ENCODE data around the gene STX8. TPM values are rescaled to one million over a fixed set of nuclear protein-coding genes. Genes with fewer than 3 reads are reported as not detected.
"Not testable (repeated sequence)": the region's sequence is repeated elsewhere in the genome, so short reads cannot be mapped to it uniquely, and the experiment has no call there.

STX8 gene
- total RNA-seq, 1 donor from 2014 or later: 75.9 TPM

GRCh38 chr17:9261081-9262012 lies 314.3 kb downstream of the STX8 start:
- DNase-seq (ENCODE audit: low spot score): no peak

DNA sequence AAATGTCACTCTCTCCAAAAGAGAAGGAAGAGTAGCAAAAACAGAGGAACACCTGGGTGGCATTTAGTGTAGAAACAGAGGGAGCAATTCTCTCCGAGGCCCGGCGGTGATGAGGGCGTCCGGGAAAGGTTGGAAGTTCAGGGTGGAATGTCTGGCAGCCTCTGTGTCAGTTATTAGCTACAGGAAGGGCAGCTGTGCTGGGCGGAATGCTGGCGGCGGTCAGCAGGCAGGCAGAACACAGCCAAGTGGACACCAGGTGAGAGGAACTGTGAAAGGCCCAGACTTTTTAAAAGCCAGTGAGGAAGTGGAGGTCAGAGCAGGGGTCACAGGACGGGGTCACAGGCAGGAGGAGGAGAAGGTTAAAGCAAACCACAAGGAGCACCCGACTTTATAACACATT lies 316.2 kb downstream of the STX8 start:
- DNase-seq (ENCODE audit: low spot score): no peak

DNA sequence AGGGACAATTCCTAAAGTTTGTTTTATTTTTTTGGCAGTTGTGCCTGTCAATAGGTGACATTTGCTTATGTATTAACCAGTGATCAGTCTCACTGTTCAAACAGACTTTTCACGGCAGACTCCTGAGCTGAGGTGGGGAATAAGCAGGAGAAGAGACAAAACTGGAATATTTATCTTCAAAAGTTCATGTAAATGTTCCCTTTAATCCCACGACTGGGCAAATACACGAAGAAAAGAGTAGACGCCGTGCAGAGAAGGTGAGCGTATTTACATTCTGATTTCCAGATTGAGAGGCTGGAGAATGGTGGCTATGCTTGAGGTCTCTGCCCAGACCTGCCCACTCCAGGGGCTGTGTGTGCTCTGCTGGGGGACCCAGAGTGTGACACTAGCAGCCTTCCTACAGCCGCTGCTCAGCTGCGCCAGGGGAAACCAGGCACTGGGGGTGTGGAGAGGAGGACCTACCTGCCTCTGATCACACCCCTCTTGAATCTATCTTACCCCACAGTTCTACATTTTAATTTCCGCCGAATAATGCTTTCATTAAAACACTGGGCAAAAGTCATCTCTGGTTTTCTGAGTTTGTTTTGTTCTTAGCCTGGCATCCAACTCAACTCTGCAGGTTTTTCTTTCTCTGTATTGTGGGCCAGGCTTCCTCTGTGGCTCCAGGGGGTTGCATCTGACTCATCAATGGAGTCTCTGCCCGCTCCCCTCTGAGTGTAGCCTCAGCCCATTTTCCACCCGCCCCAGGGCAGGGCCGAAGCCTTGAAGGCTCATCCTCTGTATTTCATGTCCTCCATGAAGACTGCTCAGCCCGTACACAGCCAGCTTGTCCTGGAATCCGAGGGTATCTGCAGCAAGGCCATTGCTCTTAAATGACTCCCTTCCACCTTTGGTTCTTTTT lies 317.3 kb downstream of the STX8 start:
- no peak for DNase-seq (ENCODE audit: low spot score)

- DNase-seq (ENCODE audit: low spot score): not testable (repeated sequence)
Measured at GRCh38 chr17:9257630-9257965, 318.0 kb downstream of the STX8 start.

DNA sequence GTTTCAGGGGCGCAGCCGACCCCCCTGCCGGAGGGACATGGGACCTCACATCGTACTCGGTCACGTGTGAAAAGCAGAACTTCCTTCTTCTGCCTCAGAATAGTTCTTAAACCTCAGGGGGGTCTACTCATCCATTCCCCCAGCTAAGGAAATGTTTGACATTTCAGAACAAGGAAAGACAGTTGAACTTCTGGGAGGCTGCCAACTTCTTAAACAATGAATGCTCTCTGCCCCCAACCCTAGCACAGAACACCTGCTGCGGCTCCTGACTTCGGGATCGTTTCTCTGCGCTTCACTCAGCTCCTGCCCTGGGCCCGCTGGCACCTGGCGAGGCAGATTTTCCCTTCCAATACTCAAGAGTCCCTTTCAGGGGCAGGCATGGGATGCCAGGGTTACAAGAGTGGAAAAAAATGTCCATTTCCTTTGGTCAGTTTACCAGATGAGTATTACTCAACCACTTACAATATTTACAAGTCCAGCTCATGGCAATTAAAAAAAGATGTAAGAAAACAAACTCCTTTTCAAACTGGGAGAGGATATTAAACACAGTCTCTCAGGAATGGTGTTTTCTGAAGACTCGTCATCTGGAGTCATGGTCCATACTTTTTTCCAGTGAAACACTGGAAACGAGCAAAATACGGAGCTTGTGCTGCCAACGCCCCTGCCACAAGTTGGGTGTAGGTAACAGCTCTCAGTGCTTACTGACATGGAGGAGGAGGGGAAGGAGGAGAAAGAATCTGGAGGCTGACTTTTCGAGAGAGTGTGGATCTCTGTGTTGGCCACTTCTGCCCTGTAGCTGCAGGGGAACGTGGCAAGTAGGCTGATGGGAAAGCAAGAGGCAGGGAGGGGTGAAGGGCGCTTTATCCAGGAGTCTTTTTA lies 318.6 kb downstream of the STX8 start:
- DNase-seq (ENCODE audit: low spot score): no peak

GRCh38 chr17:9256361-9256750 lies 319.3 kb downstream of the STX8 start:
- DNase-seq (ENCODE audit: low spot score): no peak

DNA sequence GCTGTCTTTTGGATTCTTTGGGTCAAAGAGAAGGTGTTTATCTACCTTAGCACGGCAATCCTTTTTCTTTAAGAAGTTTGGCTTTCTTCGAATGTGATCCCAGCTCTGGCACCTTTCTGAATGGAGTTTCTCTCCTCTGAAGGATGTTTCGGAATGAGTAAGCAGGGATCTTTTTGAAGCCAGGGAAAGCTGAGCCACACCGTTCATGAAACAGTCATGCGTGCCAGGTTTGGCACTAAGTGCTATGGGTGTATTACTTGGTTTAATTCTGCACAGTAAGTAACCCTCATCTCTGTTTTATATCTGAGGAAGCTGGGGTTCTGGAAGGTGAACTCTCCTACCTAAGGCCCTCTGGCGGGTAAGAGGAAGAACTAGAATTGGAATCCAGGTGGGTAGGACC lies 319.8 kb downstream of the STX8 start:
- DNase-seq (ENCODE audit: low spot score): no peak

- DNase-seq (ENCODE audit: low spot score): no peak
Measured at GRCh38 chr17:9254841-9255240, 320.8 kb downstream of the STX8 start.

- DNase-seq (ENCODE audit: low spot score): no peak
Measured at GRCh38 chr17:9253308-9253707, 322.3 kb downstream of the STX8 start.

DNA sequence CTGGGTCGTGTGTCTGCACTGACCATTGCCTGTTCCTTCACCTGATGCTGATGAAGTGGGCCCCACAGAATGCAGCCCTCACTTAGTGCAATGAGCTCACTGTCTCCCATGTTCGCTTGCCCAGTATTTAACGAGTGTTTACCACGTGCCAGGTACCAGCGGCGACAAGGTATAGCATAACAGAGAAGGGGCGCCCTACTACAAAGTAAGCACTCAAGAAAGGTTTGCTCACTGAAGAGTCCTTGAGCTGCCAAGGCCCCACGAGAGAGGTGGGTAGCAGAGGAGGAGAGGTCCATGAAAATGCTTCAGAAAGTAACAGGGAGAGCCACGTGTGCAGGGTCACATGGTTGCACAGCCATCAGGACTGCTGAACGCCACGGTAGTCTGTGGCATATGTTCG lies 324.3 kb downstream of the STX8 start:
- DNase-seq (ENCODE audit: low spot score): no peak

GRCh38 chr17:9249245-9249953 lies 326.2 kb downstream of the STX8 start:
- DNase-seq (ENCODE audit: low spot score): no peak

- DNase-seq (ENCODE audit: low spot score): no peak
Measured at GRCh38 chr17:9247401-9247938, 328.1 kb downstream of the STX8 start.

- DNase-seq (ENCODE audit: low spot score): no peak
Measured at GRCh38 chr17:9244066-9245052, 331.3 kb downstream of the STX8 start.

GRCh38 chr17:9242983-9243382 lies 332.6 kb downstream of the STX8 start:
- no peak for DNase-seq (ENCODE audit: low spot score)

- DNase-seq (ENCODE audit: low spot score): no peak
Measured at GRCh38 chr17:9242497-9242881, 333.1 kb downstream of the STX8 start.

DNA sequence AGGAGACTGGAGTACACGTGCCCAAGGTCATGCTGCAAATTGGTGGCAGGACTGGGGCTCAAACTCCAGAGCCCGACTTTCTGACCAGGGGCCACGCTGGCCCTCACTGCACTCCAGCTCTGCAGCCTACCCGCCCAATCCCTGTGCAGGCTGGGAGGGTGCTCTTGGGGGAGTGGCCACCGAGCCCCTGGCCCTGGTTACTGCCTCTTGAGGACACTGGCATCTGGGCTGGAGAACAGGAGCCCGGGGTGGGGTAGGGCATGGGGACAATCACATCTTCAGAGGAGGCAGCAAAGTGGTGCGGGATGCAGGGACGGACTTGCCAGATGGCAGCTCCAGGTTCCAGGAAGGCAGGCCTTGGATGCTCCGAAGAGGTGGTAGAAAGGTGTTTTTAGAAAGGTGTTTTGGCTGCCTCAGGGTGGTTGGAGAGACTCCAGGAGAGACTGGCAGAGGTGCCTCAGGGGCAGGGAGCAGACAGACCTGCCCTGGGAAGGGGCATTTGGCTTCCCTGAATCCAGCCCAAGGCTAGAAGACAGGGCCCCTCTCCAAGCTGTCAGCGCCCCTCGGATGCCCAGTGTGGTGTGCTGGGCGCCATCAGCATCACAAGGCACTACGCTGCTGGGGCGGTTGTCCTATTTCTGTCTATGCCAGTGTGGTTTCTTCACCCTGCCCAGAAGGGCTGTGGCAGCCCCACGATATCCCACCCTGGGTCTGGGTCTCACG lies 333.7 kb downstream of the STX8 start:
- no peak for DNase-seq (ENCODE audit: low spot score)

DNA sequence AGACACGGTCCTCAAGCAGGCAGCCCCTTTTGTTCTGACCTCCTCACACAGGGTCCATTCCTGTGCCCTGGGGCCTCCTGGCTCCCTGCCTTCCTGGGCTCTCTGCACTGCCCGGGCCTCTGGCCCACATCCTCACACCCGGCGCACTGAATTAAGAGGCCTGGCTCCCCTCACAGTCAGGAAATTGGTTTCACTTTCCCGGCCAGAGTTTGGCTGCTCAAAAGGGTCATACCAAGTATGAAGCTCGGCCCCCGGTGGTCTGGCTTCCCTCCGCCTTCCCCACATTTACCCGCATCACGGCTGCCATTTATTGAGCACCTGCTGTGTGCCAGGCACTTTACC lies 334.3 kb downstream of the STX8 start:
- DNase-seq (ENCODE audit: low spot score): peak; percentile 63

- DNase-seq (ENCODE audit: low spot score): peak; percentile 91
Measured at GRCh38 chr17:9240659-9241370, 334.8 kb downstream of the STX8 start.
